Vagina (tissue), 2 donors: ENCODE data around the gene PLCB1.

Experiments
- CTCF ChIP-seq, 3 experiments: fragments of 450-650 bp in 2 of 3; fragments of 200-600 bp in 1 of 3; sonication (generic) in 1 of 3; IDR thresholded peaks; one replicate each; pipeline ENCODE4 v1.5.1; 2017 to 2019; ENCODE audit warnings: antibody characterized with exemption in 3 of 3, mild to moderate bottlenecking in 2 of 3, moderate library complexity in 2 of 3
- POLR2A ChIP-seq, 2 donors: fragments of 450-650 bp; IDR thresholded peaks; one replicate each; pipeline ENCODE4 v1.6.1; 2017; ENCODE audit warnings: antibody characterized with exemption in 2 of 2, mild to moderate bottlenecking in 2 of 2, moderate library complexity in 2 of 2

- TF ChIP-seq CTCF (IDR thresholded peaks at IDR 0.05) (no peak), POLR2A (IDR thresholded peaks at IDR 0.05) (no peak)
Measured at GRCh38 chr20:8428988-8429387, 296.9 kb downstream of the PLCB1 start.
